ENCODE data around the gene HUNK. TPM values are rescaled to one million over a fixed set of nuclear protein-coding genes. Genes with fewer than 3 reads are reported as not detected.

HUNK gene
- total RNA-seq, 1 experiment from 2014 or later, result 2.1 TPM

DNA sequence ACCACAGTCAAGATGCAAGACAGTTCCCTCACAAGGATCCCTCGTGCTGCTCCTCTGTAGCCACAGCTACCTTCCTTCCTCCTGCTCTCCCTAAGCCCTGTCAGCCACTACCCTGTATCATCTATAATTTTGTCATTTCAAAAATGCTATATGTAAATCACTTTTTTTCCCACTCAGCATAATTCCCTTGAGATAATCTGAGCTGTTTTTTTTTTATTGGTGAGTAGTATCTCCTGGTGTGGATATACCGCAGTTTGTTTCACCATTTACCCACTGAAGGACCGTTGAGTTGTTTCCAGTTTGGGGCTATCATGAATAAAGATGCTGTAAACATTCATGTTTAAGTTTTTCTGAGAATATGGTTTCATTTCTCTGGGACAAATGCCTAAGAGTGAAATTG, 88.2 kb downstream of the HUNK start:
- Histone ChIP-seq H3K36me3 (ENCODE audit: insufficient read depth, low read length, poor library complexity, severe bottlenecking) (no peaks in the 10 kb centered on the region), H3K4me3 (ENCODE audit: low read depth, low read length, poor library complexity, severe bottlenecking) (no peak overlapping the region), H3K27ac (ENCODE audit: low read depth, low read length, poor library complexity, severe bottlenecking) (no peak overlapping the region), H3K27me3 (replicated peaks; ENCODE audit: insufficient read depth, low read depth, low read length, poor library complexity) (no peaks in the 10 kb centered on the region), H3K4me1 (ENCODE audit: insufficient read depth, low read length, poor library complexity, severe bottlenecking) (no peaks in the 10 kb centered on the region), H3K9me3 (ENCODE audit: low read depth, low read length, poor library complexity, severe bottlenecking) (no peaks in the 10 kb centered on the region)
- CTCF ChIA-PET, result no interaction called here
- TF ChIP-seq EZH2 (IDR thresholded peaks at IDR 0.05; ENCODE audit: borderline replicate concordance, low read depth, low read length, poor library complexity, severe bottlenecking), result no peak
- TF ChIP-seq, protein P1, sequence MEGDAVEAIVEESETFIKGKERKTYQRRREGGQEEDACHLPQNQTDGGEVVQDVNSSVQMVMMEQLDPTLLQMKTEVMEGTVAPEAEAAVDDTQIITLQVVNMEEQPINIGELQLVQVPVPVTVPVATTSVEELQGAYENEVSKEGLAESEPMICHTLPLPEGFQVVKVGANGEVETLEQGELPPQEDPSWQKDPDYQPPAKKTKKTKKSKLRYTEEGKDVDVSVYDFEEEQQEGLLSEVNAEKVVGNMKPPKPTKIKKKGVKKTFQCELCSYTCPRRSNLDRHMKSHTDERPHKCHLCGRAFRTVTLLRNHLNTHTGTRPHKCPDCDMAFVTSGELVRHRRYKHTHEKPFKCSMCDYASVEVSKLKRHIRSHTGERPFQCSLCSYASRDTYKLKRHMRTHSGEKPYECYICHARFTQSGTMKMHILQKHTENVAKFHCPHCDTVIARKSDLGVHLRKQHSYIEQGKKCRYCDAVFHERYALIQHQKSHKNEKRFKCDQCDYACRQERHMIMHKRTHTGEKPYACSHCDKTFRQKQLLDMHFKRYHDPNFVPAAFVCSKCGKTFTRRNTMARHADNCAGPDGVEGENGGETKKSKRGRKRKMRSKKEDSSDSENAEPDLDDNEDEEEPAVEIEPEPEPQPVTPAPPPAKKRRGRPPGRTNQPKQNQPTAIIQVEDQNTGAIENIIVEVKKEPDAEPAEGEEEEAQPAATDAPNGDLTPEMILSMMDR (conservative IDR thresholded peaks at IDR 0.05; ENCODE audit: low read depth, low read length), result no peak
- POLR2A ChIA-PET (ENCODE audit: low non-redundant PET), result no interaction called here
- no peak for DNase-seq (ENCODE audit: low spot score)
- no TSS peak for BruUV-seq (replicated peaks)
- intact Hi-C loops (cut with micrococcal nuclease; ENCODE audit: unreplicated experiment), result no loop called here

DNA sequence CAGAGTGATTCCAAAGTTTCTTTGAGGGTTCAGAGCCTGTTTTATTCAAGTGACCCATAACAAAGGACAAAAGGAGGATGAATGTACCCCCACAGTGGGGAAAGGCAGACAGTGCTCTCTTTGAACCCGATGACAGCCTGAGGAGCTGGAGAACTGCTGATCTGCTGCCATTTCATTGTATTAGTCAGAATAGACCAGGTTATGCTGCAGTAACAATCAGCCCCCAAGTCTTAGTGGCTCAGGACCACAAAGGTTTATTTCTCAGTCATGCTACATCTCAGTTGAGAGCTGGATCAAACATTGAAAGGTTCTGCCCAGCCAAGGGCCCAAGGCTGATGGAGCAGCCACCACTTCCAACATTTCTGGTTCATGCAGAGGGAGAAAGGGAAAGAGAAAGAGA, 88.9 kb downstream of the HUNK start:
- Histone ChIP-seq H3K4me1 (ENCODE audit: insufficient read depth, low read length, poor library complexity, severe bottlenecking) (no peaks in the 10 kb centered on the region), H3K4me3 (ENCODE audit: low read depth, low read length, poor library complexity, severe bottlenecking) (no peak overlapping the region), H3K27me3 (replicated peaks; ENCODE audit: insufficient read depth, low read depth, low read length, poor library complexity) (no peaks in the 10 kb centered on the region), H3K36me3 (ENCODE audit: insufficient read depth, low read length, poor library complexity, severe bottlenecking) (no peaks in the 10 kb centered on the region), H3K27ac (ENCODE audit: low read depth, low read length, poor library complexity, severe bottlenecking) (no peak overlapping the region), H3K9me3 (ENCODE audit: low read depth, low read length, poor library complexity, severe bottlenecking) (no peaks in the 10 kb centered on the region)
- no peak for DNase-seq (ENCODE audit: low spot score)
- no TSS peak for BruUV-seq (replicated peaks)
- ChIA-PET CTCF (no interaction called here), POLR2A (ENCODE audit: low non-redundant PET) (no interaction called here)
- TF ChIP-seq, protein P1 (conservative IDR thresholded peaks at IDR 0.05; ENCODE audit: low read depth, low read length), result no peak
- TF ChIP-seq EZH2 (IDR thresholded peaks at IDR 0.05; ENCODE audit: borderline replicate concordance, low read depth, low read length, poor library complexity, severe bottlenecking), result no peak
- intact Hi-C loops (cut with micrococcal nuclease; ENCODE audit: unreplicated experiment), result no loop called here

- no peaks in the 10 kb centered on the region for H3K4me1 ChIP-seq (ENCODE audit: insufficient read depth, low read length, poor library complexity, severe bottlenecking)
- POLR2A ChIA-PET (ENCODE audit: low non-redundant PET), result no interaction called here
- DNase-seq (ENCODE audit: low spot score), result no peak
- CTCF ChIA-PET, result no interaction called here
- BruUV-seq (replicated peaks), result no TSS peak
- no peaks in the 10 kb centered on the region for H3K36me3 ChIP-seq (ENCODE audit: insufficient read depth, low read length, poor library complexity, severe bottlenecking)
- no peak overlapping the region for H3K4me3 ChIP-seq (ENCODE audit: low read depth, low read length, poor library complexity, severe bottlenecking)
- H3K27me3 ChIP-seq (replicated peaks; ENCODE audit: insufficient read depth, low read depth, low read length, poor library complexity), result no peaks in the 10 kb centered on the region
- TF ChIP-seq EZH2 (IDR thresholded peaks at IDR 0.05; ENCODE audit: borderline replicate concordance, low read depth, low read length, poor library complexity, severe bottlenecking), result no peak
- TF ChIP-seq, protein P1 (conservative IDR thresholded peaks at IDR 0.05; ENCODE audit: low read depth, low read length), result no peak
- H3K9me3 ChIP-seq (ENCODE audit: low read depth, low read length, poor library complexity, severe bottlenecking), result no peaks in the 10 kb centered on the region
- intact Hi-C loops (cut with micrococcal nuclease; ENCODE audit: unreplicated experiment), result no loop called here
- H3K27ac ChIP-seq (ENCODE audit: low read depth, low read length, poor library complexity, severe bottlenecking), result no peak overlapping the region
These were observed 91.9 kb downstream of the HUNK start for GRCh38 chr21:31964692-31965091.
